K562 (cell line): ENCODE data around the gene FGD6. TPM values are rescaled to one million over a fixed set of nuclear protein-coding genes. Genes with fewer than 3 reads are reported as not detected.

Source experiments
- KHSRP ChIP-seq: fragments of 450-650 bp; IDR thresholded peaks from 2 replicates; pipeline ENCODE4 v1.6.1; 2017
- MAFF ChIP-seq: IDR thresholded peaks from 2 replicates; pipeline ENCODE4 v1.6.1; 2012; ENCODE audit warnings: low read length, improper control_type of control experiment
- MAZ ChIP-seq, 2 experiments: fragments of 450-650 bp in 1 of 2; sonication (generic) in 1 of 2; formaldehyde crosslinking; IDR thresholded peaks in 1 of 2; conservative IDR thresholded peaks in 1 of 2; 2 replicates each; pipeline versions ENCODE4 v1.4.0 to v1.5.0; 2020; ENCODE audit warnings: mild to moderate bottlenecking in 1 of 2, missing genetic modification reagents in 1 of 2
- NFIC ChIP-seq: fragments of 450-650 bp; IDR thresholded peaks from 2 replicates; pipeline ENCODE4 v1.6.1; 2017; ENCODE audit warnings: mild to moderate bottlenecking, inconsistent platforms
- PTRF ChIP-seq: fragments of 450-650 bp; IDR thresholded peaks from 2 replicates; pipeline ENCODE4 v1.6.1; 2016; ENCODE audit warnings: mild to moderate bottlenecking, missing genetic modification characterization, missing compliant biosample characterization
- ZC3H4 ChIP-seq: sonication (generic); formaldehyde crosslinking; IDR thresholded peaks from 2 replicates; pipeline ENCODE4 v1.9.0; 2021; ENCODE audit warnings: missing genetic modification reagents, borderline replicate concordance
- ZNF282 ChIP-seq: sonication (generic); formaldehyde crosslinking; IDR thresholded peaks from 2 replicates; pipeline ENCODE4 v1.8.1; 2023; ENCODE audit warnings: missing genetic modification reagents
- ZNF639 ChIP-seq, 2 experiments: fragments of 200-800 bp in 1 of 2; sonication (Bioruptor generic) in 1 of 2; sonication (generic) in 1 of 2; formaldehyde crosslinking in 1 of 2; IDR thresholded peaks in 1 of 2; conservative IDR thresholded peaks in 1 of 2; 2 replicates each; pipeline versions ENCODE4 v1.5.0 to v1.6.1; 2016 to 2020; ENCODE audit warnings: missing compliant biosample characterization in 1 of 2, missing genetic modification characterization in 1 of 2, missing genetic modification reagents in 1 of 2
- ZNF668 ChIP-seq: fragments of 250-450 bp; sonication (Bioruptor Pico); IDR thresholded peaks from 2 replicates; pipeline ENCODE4 v1.8.0; 2022; ENCODE audit warnings: mild to moderate bottlenecking, inconsistent platforms
- polyA plus RNA-seq, 8 experiments: library from polyadenylated mRNA; depleted of rRNA in 4 of 8; stranded (reverse) in 5 of 8; unstranded in 3 of 8; fragments of >200 nt; fragmentation: Nextera tagmentation in 2 of 8; fragmentation: Illumina TruSeq in 1 of 8; extraction: Ambion mirVana in 2 of 8; extraction: Trizol in 1 of 8; gene quantifications; 2 replicates each; pipeline versions ENCODE4 v1.2.1 to v1.2.3, GENCODE V29; 2011 to 2014; ENCODE audit warnings: inconsistent platforms in 1 of 8, missing spikeins in 1 of 8
- total RNA-seq, 7 experiments: library from RNA; depleted of rRNA in 6 of 7; stranded (reverse); fragments of >200 nt in 6 of 7; fragmentation: Illumina TruSeq in 2 of 7; extraction: Trizol in 2 of 7; gene quantifications; 2 replicates each; pipeline versions ENCODE4 v1.2.1 to v1.2.3, GENCODE V29; 2011 to 2021; ENCODE audit warnings: low replicate concordance in 1 of 7
- TF ChIP-seq, protein P1 (sequence below): fragments of 450-650 bp; IDR thresholded peaks from 2 replicates; pipeline ENCODE4 v1.6.1; 2016; ENCODE audit warnings: mild to moderate bottlenecking, moderate library complexity
- TF ChIP-seq, protein P2 (sequence below): fragments of 250-450 bp; sonication (Bioruptor Pico); IDR thresholded peaks from 2 replicates; pipeline ENCODE4 v1.9.0; 2021; ENCODE audit warnings: mild to moderate bottlenecking
- TF ChIP-seq, protein P3 (sequence below): fragments of 250-450 bp; sonication (Bioruptor Pico); IDR thresholded peaks from 2 replicates; pipeline ENCODE4 v1.4.0; 2020; ENCODE audit warnings: mild to moderate bottlenecking

FGD6 gene
- total and polyA plus RNA-seq, 9 of the 15 experiments (the other 6 are each of a cell fraction or from before 2014, with no cell fraction given): 1.5 to 11.1 (median 5.8) TPM

DNA sequence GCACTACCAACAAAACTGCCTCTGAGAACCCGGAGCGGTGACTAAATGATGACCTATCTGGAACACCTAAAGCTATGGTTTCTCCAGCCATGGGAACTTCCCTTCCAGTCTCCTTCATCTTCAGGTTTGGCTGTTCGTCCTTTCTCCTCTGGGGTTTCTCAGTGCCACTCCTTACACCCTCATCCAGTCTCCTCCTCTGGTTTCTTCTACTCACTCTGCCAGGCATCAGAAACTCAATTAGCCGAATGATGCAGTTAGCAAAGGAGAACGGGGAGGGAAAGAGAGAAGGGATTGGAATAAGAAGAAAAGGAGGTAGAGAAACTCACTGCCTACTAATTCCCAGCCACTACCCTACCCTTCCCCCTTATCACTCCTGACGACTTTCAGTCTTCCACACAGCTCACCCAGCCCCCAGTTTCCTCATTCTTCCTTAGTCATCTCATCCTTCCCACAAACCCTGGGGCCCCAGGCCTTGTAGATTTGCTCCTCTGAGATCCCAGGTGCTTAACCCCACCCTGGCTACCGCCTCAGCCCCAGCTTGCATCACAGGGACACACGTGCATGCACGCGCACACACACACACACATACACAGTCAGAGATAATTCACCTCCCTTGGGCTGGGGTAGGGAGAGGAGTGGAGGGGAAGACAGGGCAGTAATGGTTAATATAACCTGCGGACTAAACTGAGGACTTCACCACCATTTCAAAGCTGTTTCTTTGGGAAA, 13.0 kb downstream of the FGD6 start (continued):
- TF ChIP-seq, protein P1, sequence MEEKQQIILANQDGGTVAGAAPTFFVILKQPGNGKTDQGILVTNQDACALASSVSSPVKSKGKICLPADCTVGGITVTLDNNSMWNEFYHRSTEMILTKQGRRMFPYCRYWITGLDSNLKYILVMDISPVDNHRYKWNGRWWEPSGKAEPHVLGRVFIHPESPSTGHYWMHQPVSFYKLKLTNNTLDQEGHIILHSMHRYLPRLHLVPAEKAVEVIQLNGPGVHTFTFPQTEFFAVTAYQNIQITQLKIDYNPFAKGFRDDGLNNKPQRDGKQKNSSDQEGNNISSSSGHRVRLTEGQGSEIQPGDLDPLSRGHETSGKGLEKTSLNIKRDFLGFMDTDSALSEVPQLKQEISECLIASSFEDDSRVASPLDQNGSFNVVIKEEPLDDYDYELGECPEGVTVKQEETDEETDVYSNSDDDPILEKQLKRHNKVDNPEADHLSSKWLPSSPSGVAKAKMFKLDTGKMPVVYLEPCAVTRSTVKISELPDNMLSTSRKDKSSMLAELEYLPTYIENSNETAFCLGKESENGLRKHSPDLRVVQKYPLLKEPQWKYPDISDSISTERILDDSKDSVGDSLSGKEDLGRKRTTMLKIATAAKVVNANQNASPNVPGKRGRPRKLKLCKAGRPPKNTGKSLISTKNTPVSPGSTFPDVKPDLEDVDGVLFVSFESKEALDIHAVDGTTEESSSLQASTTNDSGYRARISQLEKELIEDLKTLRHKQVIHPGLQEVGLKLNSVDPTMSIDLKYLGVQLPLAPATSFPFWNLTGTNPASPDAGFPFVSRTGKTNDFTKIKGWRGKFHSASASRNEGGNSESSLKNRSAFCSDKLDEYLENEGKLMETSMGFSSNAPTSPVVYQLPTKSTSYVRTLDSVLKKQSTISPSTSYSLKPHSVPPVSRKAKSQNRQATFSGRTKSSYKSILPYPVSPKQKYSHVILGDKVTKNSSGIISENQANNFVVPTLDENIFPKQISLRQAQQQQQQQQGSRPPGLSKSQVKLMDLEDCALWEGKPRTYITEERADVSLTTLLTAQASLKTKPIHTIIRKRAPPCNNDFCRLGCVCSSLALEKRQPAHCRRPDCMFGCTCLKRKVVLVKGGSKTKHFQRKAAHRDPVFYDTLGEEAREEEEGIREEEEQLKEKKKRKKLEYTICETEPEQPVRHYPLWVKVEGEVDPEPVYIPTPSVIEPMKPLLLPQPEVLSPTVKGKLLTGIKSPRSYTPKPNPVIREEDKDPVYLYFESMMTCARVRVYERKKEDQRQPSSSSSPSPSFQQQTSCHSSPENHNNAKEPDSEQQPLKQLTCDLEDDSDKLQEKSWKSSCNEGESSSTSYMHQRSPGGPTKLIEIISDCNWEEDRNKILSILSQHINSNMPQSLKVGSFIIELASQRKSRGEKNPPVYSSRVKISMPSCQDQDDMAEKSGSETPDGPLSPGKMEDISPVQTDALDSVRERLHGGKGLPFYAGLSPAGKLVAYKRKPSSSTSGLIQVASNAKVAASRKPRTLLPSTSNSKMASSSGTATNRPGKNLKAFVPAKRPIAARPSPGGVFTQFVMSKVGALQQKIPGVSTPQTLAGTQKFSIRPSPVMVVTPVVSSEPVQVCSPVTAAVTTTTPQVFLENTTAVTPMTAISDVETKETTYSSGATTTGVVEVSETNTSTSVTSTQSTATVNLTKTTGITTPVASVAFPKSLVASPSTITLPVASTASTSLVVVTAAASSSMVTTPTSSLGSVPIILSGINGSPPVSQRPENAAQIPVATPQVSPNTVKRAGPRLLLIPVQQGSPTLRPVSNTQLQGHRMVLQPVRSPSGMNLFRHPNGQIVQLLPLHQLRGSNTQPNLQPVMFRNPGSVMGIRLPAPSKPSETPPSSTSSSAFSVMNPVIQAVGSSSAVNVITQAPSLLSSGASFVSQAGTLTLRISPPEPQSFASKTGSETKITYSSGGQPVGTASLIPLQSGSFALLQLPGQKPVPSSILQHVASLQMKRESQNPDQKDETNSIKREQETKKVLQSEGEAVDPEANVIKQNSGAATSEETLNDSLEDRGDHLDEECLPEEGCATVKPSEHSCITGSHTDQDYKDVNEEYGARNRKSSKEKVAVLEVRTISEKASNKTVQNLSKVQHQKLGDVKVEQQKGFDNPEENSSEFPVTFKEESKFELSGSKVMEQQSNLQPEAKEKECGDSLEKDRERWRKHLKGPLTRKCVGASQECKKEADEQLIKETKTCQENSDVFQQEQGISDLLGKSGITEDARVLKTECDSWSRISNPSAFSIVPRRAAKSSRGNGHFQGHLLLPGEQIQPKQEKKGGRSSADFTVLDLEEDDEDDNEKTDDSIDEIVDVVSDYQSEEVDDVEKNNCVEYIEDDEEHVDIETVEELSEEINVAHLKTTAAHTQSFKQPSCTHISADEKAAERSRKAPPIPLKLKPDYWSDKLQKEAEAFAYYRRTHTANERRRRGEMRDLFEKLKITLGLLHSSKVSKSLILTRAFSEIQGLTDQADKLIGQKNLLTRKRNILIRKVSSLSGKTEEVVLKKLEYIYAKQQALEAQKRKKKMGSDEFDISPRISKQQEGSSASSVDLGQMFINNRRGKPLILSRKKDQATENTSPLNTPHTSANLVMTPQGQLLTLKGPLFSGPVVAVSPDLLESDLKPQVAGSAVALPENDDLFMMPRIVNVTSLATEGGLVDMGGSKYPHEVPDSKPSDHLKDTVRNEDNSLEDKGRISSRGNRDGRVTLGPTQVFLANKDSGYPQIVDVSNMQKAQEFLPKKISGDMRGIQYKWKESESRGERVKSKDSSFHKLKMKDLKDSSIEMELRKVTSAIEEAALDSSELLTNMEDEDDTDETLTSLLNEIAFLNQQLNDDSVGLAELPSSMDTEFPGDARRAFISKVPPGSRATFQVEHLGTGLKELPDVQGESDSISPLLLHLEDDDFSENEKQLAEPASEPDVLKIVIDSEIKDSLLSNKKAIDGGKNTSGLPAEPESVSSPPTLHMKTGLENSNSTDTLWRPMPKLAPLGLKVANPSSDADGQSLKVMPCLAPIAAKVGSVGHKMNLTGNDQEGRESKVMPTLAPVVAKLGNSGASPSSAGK: peak; percentile 81
- TF ChIP-seq ZNF639 (CRISPR knock-in tag; conservative IDR thresholded peaks at IDR 0.05 in 1 of 2, IDR thresholded peaks at IDR 0.05 in 1 of 2): peak in 1 of 2 experiments; percentile 64; a peak in 2 of 4 replicates
- TF ChIP-seq PTRF: no peak
- TF ChIP-seq, protein P2, sequence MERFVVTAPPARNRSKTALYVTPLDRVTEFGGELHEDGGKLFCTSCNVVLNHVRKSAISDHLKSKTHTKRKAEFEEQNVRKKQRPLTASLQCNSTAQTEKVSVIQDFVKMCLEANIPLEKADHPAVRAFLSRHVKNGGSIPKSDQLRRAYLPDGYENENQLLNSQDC (CRISPR knock-in tag): no peak
- TF ChIP-seq ZNF282 (CRISPR knock-in tag): no peak
- peak; percentile 69 to 84 for TF ChIP-seq MAZ (CRISPR knock-in tag; conservative IDR thresholded peaks at IDR 0.05 in 1 of 2, IDR thresholded peaks at IDR 0.05 in 1 of 2)
- TF ChIP-seq KHSRP: no peak
- peak; percentile 49 for TF ChIP-seq NFIC
- peak; percentile 71; the same call in 1 of the 2 replicates for TF ChIP-seq MAFF
- TF ChIP-seq, protein P3, sequence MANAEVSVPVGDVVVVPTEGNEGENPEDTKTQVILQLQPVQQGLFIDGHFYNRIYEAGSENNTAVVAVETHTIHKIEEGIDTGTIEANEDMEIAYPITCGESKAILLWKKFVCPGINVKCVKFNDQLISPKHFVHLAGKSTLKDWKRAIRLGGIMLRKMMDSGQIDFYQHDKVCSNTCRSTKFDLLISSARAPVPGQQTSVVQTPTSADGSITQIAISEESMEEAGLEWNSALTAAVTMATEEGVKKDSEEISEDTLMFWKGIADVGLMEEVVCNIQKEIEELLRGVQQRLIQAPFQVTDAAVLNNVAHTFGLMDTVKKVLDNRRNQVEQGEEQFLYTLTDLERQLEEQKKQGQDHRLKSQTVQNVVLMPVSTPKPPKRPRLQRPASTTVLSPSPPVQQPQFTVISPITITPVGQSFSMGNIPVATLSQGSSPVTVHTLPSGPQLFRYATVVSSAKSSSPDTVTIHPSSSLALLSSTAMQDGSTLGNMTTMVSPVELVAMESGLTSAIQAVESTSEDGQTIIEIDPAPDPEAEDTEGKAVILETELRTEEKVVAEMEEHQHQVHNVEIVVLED (CRISPR knock-in tag): no peak
- no peak for TF ChIP-seq ZC3H4 (CRISPR knock-in tag)
- no peak for TF ChIP-seq ZNF668 (CRISPR knock-in tag)
